ENCODE measurements around the gene PSMD9. TPM values are rescaled to one million over a fixed set of nuclear protein-coding genes. Genes with fewer than 3 reads are reported as not detected.

The PSMD9 gene
- total RNA-seq, 1 donor from 2014 or later: 85.3 TPM

GRCh38 chr12:121899590-121899989 is 11.0 kb downstream of the PSMD9 start:
- no peak for DNase-seq (ENCODE audit: low read depth)
- TF ChIP-seq, protein P1, sequence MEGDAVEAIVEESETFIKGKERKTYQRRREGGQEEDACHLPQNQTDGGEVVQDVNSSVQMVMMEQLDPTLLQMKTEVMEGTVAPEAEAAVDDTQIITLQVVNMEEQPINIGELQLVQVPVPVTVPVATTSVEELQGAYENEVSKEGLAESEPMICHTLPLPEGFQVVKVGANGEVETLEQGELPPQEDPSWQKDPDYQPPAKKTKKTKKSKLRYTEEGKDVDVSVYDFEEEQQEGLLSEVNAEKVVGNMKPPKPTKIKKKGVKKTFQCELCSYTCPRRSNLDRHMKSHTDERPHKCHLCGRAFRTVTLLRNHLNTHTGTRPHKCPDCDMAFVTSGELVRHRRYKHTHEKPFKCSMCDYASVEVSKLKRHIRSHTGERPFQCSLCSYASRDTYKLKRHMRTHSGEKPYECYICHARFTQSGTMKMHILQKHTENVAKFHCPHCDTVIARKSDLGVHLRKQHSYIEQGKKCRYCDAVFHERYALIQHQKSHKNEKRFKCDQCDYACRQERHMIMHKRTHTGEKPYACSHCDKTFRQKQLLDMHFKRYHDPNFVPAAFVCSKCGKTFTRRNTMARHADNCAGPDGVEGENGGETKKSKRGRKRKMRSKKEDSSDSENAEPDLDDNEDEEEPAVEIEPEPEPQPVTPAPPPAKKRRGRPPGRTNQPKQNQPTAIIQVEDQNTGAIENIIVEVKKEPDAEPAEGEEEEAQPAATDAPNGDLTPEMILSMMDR (IDR thresholded peaks at IDR 0.05; ENCODE audit: insufficient read depth, low read length, severe bottlenecking): no peak
- no peaks in the 10 kb centered on the region for H3K27me3 ChIP-seq (ENCODE audit: control insufficient read depth, insufficient read depth, low read length)
- no peak overlapping the region for H3K4me3 ChIP-seq (ENCODE audit: low read depth, low read length)
- H3K36me3 ChIP-seq (ENCODE audit: control insufficient read depth, insufficient read depth, low read length): peaks cover 27% of the 10 kb centered on the region
- no peak for FAIRE-seq

- TF ChIP-seq, protein P1 (IDR thresholded peaks at IDR 0.05; ENCODE audit: insufficient read depth, low read length, severe bottlenecking): no peak
- Histone ChIP-seq H3K36me3 (ENCODE audit: control insufficient read depth, insufficient read depth, low read length) (peaks cover 21% of the 10 kb centered on the region), H3K27me3 (ENCODE audit: control insufficient read depth, insufficient read depth, low read length) (no peaks in the 10 kb centered on the region), H3K4me3 (ENCODE audit: low read depth, low read length) (no peak overlapping the region)
- FAIRE-seq: no peak
- DNase-seq (ENCODE audit: low read depth): no peak
Measured at GRCh38 chr12:121903202-121903601, 14.6 kb downstream of the PSMD9 start.

- no peak for FAIRE-seq
- no peak for DNase-seq (ENCODE audit: low read depth)
- H3K4me3 ChIP-seq (ENCODE audit: low read depth, low read length): no peak overlapping the region
- no peaks in the 10 kb centered on the region for H3K27me3 ChIP-seq (ENCODE audit: control insufficient read depth, insufficient read depth, low read length)
- peaks cover 20% of the 10 kb centered on the region for H3K36me3 ChIP-seq (ENCODE audit: control insufficient read depth, insufficient read depth, low read length)
- TF ChIP-seq, protein P1 (IDR thresholded peaks at IDR 0.05; ENCODE audit: insufficient read depth, low read length, severe bottlenecking): no peak
Measured at GRCh38 chr12:121905746-121906145, 17.2 kb downstream of the PSMD9 start.

- H3K4me3 ChIP-seq (ENCODE audit: low read depth, low read length): no peak overlapping the region
- H3K36me3 ChIP-seq (ENCODE audit: control insufficient read depth, insufficient read depth, low read length): peaks cover 9% of the 10 kb centered on the region
- no peak for FAIRE-seq
- no peak for DNase-seq (ENCODE audit: low read depth)
- no peaks in the 10 kb centered on the region for H3K27me3 ChIP-seq (ENCODE audit: control insufficient read depth, insufficient read depth, low read length)
- TF ChIP-seq, protein P1 (IDR thresholded peaks at IDR 0.05; ENCODE audit: insufficient read depth, low read length, severe bottlenecking): no peak
Measured at GRCh38 chr12:121908702-121909101, 20.1 kb downstream of the PSMD9 start.

- H3K27me3 ChIP-seq (ENCODE audit: control insufficient read depth, insufficient read depth, low read length): no peaks in the 10 kb centered on the region
- peak; percentile 84 for DNase-seq (ENCODE audit: low read depth)
- peaks cover 8% of the 10 kb centered on the region for H3K36me3 ChIP-seq (ENCODE audit: control insufficient read depth, insufficient read depth, low read length)
- TF ChIP-seq, protein P1 (IDR thresholded peaks at IDR 0.05; ENCODE audit: insufficient read depth, low read length, severe bottlenecking): no peak
- no peak overlapping the region for H3K4me3 ChIP-seq (ENCODE audit: low read depth, low read length)
- no peak for FAIRE-seq
Measured at GRCh38 chr12:121911824-121912585, 23.4 kb downstream of the PSMD9 start.
